HG03175 (cell line): ENCODE results near the gene FRMD3.
A peak's percentile ranks its signal among the peaks of the same experiment; 100 is the strongest.
"Not testable (repeated sequence)": the region's sequence is repeated elsewhere in the genome, so short reads cannot be mapped to it uniquely, and the experiment has no call there.

ENCODE experiments used
- ATAC-seq: cut with Tn5 transposase; IDR thresholded peaks from one replicate; pipeline ENCODE4 v1.9.1; 2021; ENCODE audit warnings: mild to moderate bottlenecking, moderate library complexity; ENCODE audit not compliant: unreplicated experiment

FRMD3 gene

DNA sequence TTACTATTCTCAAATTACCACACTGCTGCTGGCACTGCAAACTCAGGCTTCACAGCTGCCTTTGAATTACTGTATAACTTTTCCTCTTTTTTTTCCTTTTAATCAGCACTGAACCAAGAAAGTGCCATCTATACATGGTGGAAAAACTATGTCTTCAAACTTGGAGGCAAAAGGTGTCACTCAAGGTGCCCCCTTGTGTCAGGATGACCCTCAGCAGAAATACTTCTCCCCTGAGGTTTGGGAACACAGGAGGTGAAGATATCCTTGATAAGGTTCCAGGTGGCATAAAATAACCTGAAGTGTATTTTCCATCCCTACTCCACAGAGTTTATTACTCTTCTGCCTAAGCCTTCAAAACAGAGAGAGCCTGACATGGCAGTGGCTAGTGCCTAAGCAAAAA lies 14.5 kb downstream of the FRMD3 start:
- ATAC-seq, result no peak

DNA sequence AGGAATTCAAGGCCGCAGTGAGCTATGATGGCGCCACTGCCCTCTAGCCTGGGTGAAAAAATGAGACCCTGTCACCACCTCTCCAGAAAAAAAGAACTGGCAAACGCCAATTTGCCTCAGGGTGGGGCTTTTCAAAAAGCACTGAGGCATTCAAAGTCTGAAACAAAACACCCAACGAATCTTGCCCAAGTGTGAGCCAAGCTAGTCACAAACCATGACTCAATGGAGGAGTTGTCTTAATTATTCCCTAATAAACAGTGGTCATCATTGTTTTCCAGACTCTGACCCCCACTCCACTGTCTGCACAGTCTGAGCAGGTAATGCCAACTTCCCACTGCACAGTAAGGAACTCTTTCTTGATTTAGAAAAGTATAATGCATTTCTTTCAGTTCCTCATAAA lies 16.8 kb downstream of the FRMD3 start:
- ATAC-seq, result no peak

DNA sequence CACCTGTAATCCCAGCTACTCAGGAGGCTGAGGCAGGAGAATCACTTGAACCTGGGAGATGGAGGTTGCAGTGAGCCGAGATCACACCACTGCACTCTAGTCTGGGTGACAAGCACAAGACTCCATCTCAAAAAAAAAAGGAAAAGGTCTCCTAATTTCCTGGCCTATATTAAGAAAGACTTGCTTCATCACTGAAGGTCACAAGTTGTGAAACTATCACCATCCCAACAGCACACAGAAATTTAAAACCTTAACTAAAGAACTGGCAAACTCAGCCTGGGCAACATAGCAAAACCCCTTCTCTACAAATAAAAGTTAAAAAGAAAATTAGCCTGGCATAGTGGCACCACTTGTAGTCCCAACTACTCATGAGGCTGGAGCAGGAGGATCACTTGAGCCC lies 17.2 kb downstream of the FRMD3 start:
- no peak for ATAC-seq

DNA sequence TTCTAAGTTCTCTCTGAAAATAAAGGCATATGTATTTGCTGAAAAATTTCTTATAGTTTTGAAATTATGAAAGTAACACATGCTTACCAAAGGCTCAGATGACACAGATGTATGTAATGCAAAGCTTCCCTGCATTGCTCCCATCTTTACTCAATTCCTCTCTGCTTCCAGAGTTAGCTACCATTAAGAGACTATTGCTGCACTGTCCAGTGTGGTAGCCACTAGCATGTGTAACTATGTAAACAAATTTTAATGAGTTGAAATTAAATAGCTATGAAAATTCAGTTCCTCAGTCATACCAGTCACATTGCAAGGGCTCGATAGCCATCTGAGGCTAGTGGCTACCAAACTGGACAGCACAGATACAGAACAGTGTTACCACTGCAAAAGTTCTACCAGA lies 17.9 kb downstream of the FRMD3 start:
- no peak for ATAC-seq

DNA sequence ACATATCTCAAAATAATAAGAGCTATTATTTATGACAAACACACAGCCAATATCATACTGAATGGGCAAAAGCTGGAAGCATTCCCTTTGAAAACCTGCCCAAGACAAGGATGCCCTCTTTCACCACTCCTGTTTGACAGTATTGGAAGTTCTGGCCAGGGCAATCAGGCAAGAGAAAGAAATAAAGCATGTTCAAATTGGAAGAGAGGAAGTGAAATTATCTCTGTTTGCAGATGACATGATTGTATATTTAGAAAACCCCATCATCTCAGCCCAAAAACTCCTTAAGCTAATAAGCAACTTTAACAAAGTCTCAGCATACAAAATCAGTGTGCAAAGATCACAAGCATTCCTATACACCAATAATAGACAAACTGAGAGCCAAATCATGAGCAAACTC lies 20.2 kb downstream of the FRMD3 start:
- not testable (repeated sequence) for ATAC-seq

DNA sequence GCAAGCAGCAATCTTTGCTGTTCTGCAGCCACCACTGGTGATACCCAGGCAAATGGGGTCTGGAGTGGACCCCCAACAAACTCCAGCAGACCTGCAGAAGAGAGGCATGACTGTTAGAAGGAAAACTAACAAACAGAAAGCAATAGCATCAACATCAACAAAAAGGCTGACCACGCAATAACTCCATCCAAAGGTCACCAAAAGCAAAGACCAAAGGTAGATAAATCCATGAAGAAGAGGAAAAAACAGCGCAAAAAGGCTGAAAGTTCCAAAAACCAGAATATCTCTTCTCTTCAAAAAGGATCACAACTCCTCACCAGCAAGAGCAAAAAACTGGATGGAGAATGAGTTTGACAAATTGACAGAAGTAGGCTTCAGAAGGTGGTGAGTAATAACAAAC lies 23.4 kb downstream of the FRMD3 start:
- ATAC-seq, result no peak

DNA sequence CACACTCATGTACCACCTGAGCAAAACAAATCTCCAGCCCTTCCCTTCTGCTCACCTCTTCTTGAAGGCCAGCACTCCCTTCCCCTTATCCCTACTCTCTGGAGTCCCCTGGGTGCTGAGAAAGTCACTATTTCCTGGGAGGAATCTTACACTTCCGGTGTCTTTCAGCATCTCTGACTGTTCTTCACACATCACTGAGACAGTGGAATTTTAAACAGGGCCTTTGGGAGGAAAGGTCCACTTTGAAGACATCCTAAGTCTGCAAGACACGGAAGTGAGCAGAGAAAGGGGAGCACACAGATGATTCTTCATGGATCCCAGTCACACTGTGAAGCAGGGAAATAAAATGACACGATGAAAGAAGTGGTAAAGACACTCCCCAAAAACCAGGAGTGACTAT lies 25.6 kb downstream of the FRMD3 start:
- ATAC-seq, result no peak

DNA sequence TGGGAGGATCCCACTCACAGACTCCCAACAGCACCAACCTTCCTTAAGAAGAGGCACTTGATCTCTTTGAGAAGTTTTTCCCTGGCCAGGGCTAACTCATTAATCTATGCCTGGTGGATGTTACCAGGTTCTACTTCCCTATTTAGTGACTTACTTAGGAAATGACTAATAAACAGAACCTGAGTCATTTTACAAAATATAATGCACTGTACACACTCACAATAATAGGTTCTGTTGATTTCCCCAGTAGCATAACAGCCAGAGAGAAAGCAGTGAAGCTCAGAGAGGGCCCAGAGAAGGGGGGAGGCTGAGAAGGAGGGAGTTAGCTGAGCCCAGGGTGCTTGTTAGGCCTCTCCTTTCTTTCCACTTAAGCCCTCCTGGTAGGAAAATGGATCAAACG lies 27.1 kb downstream of the FRMD3 start:
- peak; percentile 97 for ATAC-seq

DNA sequence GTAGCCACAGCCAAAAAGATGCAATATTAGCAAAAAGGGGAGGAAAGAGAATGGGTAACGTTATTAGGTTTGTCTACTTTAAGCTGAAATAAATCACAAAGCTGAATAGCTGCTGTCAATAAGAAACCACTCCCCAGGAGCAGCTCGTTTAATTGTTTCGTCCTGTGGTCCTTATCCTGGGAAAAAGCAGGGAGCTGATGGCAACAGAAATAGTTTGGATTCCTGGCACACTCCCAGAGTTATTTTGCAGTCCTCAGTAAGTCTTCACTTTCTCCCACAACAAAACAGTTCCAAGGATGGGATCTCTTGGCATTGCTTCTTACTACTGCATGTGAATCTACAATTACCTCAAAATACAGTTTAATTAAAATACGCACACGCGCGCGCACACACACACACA lies 28.8 kb downstream of the FRMD3 start:
- ATAC-seq, result no peak

DNA sequence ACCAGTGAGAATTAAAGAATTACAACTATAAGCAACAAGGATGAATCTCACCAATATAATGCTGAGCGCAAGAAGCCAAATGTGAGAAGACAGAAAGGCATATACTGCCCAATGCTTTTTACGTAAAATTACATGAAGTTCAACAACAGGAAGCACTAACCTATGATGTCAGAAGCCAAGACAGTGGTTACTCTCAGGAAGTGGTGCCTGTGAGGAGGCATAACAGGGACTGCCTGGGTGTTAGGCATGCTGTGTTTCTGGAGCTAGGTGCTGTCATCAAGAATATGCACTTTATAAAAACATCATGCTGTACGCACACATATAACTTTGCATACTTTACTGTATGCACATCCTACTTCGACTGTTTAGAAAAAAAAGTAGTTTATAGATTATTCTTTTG lies 30.1 kb downstream of the FRMD3 start:
- no peak for ATAC-seq

DNA sequence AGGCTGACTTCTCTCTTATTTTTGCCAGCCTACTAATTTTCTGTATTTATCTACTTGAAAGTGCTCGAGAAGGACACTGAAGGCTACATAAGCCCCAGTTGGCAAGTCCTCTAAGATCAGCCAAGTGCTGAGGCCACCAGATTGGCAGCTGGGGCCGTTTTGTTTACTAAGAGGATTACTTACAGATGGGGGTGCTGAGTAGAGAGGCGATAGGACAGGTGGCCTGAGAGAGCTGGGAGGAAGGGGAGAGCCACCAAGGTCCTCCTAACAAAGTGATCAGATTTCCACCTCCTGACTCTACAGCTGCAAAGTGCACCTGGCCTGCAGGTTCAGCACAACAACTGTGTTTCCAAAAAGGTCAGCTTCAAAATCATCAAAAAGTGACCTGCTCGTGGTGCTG lies 32.9 kb downstream of the FRMD3 start:
- ATAC-seq, result no peak

DNA sequence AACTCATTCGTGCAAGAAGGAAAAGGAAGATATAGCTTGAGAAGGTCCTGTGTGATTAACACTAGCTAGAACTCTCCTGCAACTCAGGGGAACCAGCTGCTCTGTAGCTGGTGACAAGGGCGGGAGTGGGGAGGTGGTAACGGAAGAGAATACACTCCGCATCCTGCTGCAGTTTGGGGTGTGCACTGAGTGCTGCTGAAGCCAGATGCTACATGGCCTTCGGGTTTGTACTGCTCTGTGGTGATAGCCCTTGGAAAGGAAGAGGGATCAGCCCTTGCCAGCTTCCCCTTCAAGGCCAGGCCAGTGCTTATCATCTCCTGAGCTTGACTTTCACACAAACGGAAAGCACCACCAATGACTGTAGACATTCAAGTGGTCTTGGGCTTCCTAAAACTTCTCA lies 34.3 kb downstream of the FRMD3 start:
- no peak for ATAC-seq

DNA sequence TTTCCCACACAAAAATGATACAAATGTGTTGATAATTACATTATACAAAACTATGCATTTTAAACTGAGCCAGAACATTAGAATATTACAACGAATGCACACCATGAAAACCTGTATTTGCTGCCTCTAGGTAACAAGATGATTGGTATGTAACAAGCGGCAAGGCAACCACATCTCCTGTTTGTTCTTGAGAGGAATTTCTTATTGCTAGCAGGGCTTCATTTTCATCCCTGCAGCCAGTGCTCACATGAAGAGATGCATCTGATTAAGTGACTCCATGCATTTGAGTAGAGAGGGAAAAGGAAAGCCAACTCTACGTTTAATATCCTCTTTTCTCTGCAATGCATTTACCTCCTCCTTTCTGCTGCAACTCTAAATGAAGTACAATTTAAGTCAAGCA lies 36.6 kb downstream of the FRMD3 start:
- ATAC-seq, result no peak

DNA sequence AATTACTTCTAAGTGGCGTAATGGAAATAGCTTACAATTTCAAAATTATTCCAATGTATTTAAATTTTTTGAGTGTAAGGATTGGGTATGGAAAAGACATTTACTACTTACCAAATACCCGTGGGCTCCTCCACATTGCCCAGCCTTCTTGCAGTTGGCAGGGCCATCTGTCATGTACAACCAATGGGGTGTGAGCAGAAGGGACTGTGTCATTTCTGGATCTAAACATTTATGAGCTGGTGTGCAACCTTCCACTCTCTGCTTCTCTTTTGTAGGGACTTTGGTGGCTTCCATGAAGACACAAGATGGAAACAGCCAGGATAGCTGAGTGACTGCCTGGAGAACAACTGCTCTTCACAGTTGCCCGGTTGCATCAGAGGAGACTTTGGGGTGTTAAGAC lies 40.8 kb downstream of the FRMD3 start:
- ATAC-seq, result no peak

DNA sequence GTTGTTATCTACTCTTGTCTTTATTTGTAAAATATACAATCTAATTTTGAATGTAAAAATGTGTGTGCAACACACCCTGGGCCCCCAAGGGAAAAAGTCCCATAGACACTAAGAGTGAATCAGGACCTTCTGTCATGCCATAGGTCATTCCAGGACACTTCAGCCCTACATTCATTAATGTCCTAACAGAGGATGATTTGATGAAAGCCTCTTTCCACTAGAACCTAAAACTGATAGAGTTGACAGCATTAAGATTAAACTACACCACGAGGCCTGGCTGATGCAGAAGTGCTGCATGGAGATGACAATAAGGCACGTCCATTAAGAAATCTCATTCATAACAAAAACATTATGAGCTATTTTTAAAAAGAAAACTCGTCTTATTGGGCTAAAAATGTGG lies 46.2 kb downstream of the FRMD3 start:
- ATAC-seq, result no peak

DNA sequence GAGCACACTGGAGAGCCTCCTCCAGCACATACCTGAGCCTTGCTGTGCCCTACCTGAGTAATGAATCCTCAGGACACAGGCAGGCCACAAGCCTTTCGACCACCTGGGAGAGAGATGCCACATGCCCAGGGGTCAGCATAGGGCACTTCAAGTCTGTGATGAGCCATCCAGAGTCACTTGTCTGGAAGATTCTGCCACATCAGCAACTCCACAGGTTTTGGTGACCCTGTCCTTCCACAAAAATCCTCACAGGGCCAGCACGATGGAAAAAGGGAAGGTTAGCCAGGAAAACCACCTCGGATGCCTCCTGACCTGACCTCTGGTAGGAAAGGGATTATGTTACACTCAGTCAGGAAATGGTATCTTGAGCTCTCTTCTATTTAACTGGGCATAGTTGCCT lies 46.8 kb downstream of the FRMD3 start:
- no peak for ATAC-seq

DNA sequence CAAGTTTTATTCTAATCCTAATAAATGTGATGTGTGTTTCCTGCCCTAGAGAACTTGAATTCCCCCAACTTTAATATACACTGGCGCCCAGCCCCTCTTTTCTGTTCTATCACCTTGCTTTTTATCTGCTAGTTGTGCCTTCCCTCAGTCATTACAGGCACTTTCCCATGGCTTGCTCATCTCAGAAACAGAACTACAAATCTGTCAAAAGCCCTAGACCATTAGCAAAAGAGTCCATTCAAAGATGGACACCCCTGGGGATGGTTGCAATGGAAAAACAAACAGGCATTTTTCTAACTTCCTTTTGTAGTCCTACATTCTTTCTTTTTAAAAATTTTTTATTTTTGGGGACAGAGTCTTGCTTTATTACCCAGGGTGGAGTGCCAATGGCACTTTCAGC lies 48.2 kb downstream of the FRMD3 start:
- ATAC-seq, result no peak

DNA sequence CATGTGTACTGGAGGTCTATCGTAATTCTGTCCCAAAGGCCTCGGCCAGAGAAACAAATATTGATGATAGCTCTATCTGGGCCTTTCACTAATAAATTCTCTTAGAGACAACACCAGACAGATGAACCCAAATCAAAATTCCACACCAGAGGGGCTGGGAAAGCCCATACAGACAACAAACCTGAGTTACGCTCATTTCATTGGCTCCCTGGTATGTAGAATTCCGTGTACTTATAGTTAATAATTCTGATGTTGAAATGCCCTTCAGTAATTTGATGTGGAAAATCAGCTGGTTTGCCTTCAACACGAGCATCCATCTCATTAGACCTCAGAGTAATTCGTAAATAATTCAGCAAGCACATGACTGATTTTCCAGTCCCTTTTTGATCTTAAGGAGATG lies 53.2 kb downstream of the FRMD3 start:
- no peak for ATAC-seq

DNA sequence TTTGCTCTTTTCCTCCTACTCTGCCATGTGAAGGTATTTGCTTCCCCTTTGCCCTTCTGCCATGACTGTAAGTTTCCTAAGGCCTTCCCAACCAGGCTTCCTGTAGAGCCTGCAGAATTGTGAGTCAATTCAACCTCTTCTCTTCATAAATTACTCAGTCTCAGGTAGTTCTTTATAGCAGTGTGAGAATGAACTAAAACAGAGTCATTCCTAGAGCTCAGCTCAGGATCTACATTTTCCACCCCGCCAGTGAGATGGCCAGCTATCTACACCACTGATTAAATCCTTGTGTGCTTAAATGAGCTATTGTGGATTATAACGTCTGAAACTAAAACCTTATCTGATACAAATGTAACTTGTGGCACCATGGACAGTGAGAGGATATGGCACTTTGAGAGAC lies 55.0 kb downstream of the FRMD3 start:
- no peak for ATAC-seq

DNA sequence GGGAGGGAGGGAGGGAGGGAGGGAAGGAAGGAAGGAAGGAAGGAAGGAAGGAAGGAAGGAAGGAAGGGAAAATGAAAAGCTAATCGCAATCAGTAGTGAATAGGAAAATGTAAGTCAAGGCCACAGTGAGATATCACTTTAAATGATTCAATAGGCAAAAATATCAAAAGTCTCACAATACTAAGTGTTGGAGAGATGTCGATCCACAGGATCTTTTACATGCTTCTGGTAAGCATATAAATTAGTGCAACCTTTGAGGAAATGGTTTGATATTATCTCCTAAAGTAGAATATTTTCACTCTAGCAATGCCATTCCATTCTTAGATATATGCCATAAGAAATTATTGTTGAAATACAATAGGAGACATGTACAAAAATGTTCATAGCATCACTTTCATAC lies 58.4 kb downstream of the FRMD3 start:
- ATAC-seq, result no peak

DNA sequence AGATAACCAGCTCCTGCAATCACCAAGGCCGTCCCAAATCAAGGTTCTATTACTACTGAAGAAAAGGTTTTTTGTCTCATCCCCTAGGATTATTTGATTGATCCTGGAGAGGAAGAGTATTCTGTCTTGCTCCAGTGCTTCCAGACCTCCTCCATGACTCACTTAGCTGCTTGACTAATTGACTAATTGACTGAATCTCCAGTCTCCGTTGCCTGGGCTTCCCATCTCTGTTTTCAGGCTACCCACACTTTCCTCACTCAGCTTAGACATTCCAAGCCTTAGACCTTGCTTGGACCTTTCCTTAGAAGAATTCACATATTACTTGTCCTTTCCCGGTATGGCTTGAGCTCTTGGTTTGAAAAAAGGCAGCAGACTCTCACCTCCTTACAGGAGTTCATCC lies 60.6 kb downstream of the FRMD3 start:
- no peak for ATAC-seq

DNA sequence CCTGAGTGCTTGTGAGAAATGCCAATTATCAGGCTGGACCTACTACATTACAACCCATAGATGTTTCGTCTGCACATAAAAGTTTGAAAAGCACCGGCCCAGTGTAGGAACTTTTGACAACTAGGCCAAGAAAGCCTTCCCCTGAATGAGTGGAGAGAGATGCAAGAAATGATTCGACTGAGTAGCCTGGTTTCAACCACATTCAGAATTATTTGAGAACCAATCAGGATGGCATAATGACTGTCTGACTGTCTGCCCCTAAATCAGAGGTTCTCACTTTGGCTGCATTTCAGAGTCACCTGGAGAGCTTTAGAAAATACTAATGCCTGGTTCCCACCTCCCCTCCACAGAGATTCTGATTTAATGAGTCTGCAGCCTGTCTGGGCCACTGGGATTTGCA lies 61.1 kb downstream of the FRMD3 start:
- ATAC-seq, result no peak

DNA sequence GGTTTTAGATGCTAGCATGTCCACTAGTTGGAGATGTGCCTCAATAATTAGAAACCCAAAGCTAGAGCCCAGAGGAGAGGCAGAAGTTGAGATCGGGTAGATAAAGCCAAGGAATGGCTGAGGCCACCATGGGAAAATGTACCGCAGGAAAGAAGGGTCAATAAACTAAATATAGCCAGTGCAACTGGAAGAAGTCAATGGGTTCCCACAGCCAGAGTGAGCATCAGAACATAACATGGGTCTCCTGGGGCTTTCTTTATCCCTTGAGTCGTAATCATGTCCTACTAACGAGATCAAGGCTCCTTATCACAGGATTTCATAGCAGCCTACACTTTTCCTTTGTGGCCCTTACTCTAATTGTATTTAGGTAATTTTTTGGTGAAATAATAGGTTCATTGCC lies 61.7 kb downstream of the FRMD3 start:
- ATAC-seq, result no peak

DNA sequence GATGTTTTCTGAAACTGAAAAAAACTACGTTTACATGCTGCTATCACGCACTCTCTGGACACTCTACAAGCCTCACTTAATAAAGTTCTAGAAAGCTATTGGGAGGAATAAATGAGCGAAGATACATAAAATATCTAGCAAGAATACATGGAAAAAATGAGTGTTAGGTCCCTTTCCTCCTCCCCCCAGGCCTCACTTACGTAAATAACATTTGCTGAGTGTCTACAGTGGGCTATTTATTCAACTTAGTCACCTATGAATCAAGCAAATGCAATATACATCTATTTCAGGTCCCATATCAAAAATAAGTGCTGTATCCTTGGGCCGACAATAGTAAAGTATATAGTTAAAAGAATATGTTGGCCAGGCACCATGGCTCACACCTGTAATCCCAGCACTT lies 62.5 kb downstream of the FRMD3 start:
- ATAC-seq, result no peak
